GM12873 (cell line): ENCODE measurements around the gene RASD1.

Experiments
- TF ChIP-seq, protein P1 (sequence below): IDR thresholded peaks from 2 replicates; pipeline ENCODE4 v1.5.1; 2012; ENCODE audit warnings: low read depth, mild to moderate bottlenecking, moderate library complexity, low read length, control low read depth; ENCODE audit not compliant: insufficient read depth; ENCODE audit errors: missing control alignments

RASD1 gene

DNA sequence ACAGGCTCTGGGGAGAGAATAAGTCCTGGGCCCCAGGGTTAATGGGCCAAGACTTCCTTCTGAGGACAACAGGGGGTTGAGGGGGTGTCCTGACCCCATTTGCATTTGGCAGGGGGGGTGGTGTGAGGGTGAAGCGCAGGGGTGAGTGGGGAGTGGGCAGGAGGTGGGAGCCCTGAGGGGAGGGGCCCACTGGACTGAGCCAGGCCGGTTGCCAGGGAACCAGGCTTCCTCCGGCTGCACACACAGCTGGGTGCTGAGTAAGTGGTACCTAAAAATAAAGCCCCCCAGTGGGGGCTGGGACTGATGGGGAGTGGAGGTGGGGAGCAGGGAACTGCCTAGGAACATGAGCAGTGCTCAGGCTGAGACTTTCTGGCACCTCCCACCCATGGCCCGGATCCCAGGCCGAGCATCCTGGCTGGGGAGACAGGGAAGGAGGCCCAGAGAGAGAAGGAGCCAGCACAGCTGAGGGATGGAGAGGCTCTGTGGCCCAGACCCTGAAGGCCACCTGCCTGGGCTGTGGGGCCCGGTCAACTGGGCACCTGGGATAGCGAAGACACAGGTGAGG, 7.5 kb upstream of the RASD1 start:
- TF ChIP-seq, protein P1, sequence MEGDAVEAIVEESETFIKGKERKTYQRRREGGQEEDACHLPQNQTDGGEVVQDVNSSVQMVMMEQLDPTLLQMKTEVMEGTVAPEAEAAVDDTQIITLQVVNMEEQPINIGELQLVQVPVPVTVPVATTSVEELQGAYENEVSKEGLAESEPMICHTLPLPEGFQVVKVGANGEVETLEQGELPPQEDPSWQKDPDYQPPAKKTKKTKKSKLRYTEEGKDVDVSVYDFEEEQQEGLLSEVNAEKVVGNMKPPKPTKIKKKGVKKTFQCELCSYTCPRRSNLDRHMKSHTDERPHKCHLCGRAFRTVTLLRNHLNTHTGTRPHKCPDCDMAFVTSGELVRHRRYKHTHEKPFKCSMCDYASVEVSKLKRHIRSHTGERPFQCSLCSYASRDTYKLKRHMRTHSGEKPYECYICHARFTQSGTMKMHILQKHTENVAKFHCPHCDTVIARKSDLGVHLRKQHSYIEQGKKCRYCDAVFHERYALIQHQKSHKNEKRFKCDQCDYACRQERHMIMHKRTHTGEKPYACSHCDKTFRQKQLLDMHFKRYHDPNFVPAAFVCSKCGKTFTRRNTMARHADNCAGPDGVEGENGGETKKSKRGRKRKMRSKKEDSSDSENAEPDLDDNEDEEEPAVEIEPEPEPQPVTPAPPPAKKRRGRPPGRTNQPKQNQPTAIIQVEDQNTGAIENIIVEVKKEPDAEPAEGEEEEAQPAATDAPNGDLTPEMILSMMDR: no peak

DNA sequence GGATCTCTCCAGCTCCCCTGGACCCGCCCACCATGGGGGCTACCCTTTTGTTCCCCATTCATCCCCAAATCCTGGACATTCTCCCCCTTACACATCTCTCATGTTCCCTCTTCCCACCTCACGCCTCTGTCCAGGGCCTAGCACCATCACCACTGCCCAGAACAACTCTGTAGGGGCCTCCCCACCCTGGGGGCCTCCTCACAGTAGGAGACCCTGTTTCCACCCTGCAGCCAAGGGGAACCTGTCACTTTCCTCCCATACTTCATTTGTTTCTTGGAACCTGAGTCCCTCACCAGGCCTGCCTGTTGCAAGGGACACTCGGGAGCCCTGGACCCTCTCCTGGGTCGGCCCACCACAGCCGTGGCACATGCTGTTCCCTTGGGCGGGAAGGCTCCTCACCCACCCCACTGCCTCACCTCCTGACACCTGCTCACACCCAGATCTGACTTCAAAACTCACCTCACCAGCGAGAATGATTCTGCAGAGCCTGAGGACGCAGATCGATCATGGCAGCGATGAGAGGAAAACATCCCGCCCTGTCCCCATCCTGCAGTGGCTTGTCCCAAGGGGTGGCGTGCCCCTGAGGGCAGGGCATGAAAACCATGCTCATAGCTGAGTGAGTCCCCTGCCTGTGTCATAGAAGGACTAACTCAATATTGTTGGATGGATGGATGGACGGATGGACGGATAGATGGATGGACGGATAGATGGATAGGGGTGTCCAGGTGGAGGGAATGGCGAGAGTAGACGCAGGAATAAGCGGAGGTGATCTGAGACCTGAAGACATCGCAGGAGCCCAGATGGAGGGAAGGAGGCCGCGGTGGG, 6.8 kb upstream of the RASD1 start:
- TF ChIP-seq, protein P1: no peak

DNA sequence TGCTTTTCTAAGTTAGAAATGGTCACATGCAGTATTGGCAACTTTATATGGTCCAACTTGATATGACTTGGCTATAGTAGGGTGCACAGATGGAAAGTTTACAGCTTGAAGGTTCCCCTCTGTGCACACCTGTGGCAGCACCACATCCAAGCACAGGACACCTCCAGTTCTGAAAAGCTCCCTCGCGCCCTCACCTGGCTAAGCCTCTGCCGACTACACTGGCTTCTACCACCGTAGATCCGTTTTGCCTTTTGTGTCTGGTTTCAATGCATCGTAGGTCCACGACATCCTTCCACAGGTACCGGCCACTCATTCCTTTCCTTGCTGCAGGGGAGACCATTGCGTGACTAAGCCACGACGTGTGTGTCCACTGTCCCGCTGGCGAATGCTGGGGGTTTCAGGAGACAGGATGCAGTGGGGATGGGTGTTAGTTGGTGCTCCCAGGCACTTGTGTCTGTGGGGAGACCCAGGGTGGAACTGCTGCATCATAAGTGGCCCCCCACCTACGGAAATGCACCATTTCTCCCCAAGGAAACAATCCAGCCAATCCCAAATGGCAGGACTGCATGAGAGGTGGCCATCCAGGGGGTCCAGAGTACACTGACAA, 4.9 kb upstream of the RASD1 start:
- TF ChIP-seq, protein P1: no peak

DNA sequence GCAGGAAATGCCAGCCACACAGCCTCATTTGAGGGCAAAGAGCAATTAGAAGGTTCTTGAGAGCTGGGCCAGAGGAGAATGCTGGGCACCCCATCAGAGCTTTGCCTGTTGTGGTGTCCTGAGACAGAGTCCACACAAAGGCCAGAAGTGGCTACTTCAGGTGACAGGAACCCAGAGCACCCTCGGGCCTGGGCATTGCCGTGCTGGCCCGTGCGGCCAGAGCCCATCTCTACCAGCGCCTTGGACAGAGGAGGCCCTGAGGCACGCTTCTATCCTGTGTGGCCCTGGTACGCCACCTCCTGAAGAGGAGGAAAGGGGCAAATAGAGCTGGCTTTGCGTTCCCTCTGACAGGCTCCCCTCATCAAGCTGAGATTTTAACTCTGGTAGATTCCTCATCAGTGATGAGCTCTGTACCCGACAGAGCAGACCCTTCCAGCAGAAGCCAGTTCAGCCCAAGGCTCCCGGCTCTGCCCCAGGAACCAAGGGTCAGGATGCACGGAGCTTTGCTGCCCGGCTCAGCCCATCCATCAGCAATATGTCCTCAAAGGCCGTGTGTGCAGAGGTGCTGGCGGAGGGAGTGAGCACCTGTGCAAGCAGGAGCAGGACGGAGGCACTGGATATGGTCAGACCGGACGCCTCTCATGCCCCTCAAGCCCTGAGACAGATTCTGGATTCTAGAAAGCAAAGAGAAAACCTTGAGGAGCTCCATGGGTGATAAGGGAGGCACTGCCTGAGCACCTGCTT, 3.4 kb upstream of the RASD1 start:
- TF ChIP-seq, protein P1: no peak

DNA sequence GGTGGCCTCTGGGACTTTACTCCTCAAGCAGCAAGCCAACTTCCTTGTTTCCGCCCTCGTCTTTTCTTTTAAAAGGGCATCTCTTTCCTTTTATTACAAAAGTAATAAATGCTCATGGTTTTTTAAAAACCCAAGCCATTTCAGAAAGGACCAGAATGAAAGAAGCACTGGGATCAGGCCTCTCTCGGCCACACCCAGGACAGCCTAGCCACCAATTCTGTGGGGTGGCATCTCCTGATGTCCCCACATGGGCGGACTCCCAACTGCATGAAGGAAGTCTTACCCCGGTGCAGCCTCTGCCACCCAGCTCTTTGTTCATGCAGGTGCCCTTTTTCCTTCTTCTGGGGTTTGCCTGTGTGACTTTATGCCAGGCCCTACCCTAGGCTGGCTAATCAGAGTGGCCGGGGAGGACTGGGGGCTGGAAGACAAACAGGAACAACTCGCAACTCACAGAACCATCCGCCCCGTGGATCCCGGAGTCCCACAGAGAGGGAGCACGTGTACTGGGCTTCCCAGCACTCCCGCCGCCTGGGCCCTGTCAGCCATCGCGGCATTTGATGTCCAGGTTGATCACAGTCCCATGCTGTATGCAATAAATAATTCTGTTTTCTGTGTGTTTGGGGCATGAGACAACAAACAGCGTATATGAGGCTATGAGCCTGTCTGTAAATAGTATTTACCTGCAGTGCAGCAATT, 2.6 kb upstream of the RASD1 start:
- TF ChIP-seq, protein P1: no peak

DNA sequence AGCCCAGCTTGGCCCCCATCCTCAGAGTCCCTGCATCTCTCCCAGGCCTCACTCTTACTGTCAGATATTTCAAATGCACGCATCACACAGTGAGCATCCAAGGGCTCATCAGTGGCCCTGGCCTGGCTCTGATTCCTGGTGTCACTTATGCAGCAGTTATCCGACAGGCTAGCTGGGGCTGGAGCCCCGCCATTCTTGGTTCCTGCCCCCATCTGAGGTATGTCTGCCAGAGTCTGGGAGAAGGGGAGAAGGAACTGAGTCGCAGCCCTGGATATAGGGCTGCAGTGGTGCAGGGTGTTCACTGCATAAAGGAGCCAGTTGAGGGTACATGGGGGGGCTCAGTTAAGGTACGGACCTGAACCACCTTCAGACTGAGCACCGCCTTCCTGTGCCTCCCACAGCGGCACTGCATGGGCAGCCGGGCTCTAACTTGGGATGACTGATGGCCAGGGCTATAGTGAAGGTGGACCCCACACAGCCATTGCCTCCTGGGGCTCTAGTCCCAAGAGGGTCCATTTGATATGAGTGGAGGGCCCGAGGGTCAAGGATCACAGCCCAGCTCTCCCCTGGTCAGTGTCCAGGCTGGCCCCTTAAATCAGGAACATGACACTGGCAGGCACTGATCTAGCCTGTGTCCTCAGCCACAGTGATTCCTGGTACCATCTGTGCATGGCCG, 1.8 kb upstream of the RASD1 start:
- TF ChIP-seq, protein P1: no peak
